Astrocyte of the hippocampus (primary cell): ENCODE measurements around the gene POLR2H.

Experiments used
- DNase-seq: peaks from one replicate; pipeline ENCODE4 v3.0.0; 2011; ENCODE audit warnings: low read depth, low spot score

Gene POLR2H

DNA sequence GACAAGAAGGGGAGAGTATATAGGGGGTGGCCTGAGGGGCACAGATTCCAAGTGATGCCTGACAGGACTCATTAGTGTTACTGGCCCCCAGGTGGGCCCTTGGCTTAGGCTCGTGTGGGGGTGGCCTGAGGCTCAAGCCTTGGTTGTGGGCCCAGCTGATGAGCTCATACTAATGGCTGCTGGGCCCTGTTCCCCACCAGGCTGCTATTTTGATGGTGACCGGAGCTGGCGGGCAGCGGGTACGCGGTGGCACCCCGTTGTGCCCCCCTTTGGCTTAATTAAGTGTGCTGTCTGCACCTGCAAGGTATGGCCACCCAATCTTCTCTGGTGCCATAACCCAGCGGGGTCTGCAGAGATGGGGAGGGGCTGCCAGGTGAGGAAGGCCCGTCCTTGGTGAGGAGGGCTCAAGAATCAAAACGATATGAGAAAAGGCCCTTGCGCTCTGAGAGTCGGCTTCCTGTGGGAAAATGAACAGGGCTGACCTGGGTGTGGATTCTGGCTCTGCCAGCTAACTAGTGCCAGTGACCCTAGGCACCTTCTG lies 25.7 kb downstream of the POLR2H start:
- DNase-seq = no peak

DNA sequence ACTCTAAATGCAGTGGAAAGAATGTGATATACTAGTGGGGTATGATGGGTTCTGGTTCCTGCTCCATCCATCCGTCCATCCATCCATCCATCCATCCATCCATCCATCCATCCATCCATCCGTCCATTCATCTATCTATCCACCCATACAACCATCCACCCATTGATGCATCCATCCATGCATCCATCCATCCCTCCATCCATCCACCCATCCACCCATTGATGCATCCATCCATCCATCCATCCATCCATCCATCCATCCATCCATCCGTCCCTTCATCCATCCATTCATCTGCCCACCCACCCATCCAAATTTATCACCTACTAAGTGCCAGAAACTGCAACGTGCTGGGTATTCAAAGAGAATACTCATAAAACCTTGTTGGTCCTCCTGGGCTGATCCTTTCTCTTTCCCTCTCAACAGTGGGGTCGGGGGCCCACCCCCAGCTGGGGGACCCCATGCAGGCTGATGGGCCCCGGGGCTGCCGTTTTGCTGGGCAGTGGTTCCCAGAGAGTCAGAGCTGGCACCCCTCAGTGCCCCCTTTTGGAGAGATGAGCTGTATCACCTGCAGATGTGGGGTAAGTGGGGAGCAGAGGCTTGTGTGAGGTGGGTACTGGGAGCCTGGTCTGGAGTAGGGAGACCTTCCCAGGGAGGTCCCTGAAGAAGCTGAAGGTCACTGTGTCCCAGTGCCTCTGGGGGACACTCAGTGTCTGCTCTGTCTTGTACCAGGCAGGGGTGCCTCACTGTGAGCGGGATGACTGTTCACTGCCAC lies 26.8 kb downstream of the POLR2H start:
- DNase-seq = no peak

DNA sequence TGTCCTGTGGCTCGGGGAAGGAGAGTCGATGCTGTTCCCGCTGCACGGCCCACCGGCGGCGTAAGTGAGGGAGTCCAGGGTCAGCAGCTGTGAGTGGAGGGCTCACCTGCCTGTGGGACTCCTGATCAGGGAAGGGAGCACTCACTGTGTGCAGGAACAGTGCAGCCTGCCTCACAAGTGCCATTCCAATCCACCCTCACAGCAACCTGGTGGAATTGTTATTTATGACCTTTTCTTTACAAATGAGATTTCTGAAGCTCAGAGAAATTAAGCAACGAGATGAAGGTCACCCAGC lies 27.4 kb downstream of the POLR2H start:
- no peak for DNase-seq

DNA sequence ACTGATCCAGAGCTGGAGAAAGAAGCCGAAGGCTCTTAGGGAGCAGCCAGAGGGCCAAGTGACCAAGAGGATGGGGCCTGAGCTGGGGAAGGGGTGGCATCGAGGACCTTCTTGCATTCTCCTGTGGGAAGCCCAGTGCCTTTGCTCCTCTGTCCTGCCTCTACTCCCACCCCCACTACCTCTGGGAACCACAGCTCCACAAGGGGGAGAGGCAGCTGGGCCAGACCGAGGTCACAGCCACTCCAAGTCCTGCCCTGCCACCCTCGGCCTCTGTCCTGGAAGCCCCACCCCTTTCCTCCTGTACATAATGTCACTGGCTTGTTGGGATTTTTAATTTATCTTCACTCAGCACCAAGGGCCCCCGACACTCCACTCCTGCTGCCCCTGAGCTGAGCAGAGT lies 27.9 kb downstream of the POLR2H start:
- DNase-seq = no peak

DNA sequence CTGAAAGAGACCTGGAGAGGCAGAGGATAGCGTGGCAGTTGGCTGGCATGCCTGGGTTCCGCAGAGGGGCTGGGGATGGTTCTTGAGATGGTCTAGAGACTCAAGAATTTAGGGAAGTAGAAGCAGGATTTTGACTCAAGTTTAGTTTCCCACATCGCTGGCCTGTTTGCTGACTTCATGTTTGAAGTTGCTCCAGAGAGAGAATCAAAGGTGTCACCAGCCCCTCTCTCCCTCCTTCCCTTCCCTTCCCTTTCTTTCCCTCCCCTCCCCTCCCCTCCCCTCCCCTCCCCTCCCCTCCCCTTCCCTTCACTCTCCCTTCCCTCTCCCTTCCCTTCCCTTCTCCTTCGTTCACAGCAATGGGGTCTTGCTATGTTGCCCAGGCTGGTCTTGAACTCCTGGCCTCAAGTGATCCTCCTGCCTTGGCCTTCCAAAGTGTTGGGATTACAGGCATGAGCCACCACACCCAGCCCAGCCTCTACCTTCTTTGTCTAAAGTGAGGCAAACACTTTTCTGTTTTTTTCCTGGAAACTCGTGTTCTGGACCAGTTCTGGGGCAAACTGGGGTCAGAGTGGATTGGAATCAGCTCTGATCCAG lies 28.5 kb downstream of the POLR2H start:
- DNase-seq = no peak

DNA sequence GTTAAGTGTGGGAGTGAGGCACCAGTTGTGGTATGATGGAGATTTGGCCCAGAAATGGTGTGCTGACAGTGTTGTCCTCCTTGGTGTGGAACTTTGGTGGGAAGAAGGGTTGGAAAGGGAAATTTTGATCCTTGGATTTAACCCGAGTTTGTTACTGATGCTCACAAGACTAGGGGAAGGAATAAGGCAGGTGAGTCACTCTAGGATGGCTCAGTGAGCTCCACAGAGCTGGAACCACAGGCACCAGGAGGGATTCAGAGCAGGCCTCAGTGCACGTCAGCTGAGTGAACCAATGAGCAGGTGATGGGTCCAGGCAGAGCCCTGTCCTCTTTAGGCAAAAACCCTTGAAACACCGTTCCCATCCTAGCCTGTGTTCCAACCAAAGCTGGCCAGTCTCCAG lies 29.8 kb downstream of the POLR2H start:
- no peak for DNase-seq

DNA sequence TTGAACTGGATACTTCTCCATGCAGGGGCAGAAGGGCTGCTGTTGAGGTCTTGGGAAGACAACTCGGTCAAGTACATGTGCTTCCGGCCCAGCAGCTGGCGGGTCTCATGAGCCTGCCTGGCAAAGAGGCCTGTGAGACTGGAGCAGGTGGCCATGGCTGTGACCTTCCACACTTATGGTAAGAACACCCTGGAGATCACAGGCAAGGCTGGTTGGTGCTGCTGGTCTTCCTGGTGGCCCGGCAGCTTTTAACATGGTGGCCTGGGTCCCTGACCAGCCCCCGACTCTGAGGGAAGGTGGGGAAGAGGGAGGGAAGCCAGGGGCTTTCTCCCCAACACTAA lies 33.8 kb downstream of the POLR2H start:
- no peak for DNase-seq

DNA sequence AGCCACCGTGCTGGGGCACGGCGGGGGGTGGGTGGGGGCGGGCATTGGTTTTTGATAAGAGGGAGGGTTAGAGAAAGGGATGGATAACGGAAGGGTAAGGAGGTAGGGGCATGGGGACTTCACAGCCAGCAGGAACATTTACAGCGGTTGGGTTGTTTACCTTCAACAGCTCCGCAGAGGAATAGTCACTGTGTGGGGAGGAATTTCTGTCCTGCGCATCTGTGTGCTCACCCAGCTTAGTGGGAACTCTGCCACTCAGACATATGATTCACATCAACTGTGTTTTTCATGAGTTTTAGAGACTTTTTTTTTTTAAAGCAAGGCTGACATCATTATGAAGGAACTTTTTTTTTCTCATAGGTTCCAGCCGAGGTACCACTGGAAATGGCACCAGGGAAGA lies 37.9 kb downstream of the POLR2H start:
- DNase-seq = peak; percentile 92

DNA sequence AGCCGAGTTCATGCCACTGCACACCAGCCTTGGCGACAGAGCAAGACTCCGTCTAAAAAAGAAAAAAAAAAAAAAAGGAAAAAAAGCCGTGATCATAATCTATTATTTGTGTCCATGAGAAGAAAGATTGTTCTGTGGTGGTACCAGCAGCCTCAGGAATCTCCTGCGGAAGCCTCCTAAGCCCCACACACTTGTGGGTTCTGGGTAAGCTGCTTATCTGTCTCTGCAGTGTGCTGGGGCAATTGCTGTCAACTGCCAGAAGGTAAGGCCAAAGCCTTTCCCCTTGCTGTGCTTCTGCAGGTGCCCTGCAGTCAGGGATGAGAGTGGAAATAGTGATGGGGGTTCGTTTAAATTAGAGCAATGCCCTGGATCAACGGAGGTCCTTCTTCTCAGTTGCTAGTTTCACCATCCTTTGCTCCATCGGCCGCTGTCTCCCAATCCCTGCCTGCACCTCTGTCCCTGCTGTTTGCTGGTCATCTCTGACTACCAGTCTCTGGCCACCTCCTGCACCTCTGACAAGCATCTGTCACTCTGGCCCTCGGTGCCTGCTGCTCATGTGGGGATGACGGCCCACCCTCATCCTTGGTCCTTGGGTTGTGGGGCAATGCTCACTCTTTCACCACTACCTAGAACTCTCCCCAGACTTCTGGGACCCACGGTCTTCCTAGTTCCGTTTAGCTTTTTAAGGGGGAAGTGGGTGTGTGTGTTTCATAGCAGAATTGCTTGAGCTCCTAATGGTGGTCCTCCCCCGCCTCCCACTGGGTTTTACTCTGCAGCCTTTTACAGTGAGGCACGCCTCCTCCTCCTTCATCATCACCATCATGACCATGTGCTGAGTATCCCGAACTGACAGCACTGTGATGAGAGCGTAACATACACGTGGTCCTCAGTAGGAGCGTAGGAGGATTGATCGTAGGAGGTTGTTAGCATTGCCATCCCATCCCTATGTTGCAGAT lies 43.8 kb downstream of the POLR2H start:
- no peak for DNase-seq

DNA sequence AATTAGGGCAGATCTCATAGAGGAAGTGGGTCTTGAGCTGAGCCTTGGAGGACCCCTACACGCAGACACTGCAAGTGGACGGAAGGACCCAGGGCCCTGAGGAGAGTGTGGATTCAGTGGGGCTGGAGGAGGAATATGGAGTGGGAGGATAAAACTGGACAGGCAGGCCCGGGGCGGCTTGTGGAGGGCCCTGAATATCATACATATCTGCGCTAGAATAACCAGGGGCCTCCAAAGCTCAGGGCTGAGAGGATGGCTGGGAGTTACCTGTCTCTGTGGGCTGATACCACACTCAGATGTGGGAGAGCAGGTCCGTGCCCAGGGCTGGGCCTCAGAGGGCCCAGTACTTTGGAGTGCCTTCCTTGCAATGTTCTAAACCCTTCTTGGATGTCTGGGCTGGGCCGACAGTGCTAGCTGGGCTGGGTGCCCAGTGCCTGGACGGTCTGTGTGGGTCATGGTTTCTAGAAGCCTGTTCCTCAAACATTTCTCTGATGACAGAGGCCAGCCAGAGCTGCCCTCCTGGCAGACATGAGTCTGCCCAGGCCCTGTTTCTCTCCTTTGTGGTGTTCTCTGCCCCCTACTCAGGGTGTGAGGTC lies 47.9 kb downstream of the POLR2H start:
- DNase-seq = no peak

DNA sequence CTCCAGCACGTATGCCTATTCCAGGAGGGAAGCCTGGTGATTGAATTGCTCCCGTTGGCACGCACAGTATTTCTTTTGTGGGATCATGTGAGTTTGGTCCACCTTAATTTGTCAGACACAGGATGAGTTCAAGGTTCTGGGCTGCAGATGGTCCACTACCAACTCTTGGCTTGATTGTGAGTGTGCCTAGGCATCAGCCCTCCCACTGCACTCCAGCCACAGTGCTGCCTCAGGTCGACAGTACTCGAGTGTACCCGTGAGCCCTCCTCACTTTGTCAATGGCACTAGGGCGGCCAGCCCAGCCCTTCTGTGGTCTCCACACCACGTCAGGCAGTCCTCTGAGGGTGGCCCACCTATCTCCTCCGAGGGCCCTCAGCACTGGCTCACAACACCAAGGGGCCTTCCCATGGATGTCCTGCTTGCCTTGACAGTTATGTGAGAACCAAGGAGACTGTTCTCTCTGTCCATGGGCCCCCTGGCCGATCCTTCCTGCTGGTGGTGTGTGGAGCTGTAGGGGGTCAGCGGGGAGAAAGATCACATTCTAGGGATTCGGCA lies 48.5 kb downstream of the POLR2H start:
- DNase-seq = no peak

DNA sequence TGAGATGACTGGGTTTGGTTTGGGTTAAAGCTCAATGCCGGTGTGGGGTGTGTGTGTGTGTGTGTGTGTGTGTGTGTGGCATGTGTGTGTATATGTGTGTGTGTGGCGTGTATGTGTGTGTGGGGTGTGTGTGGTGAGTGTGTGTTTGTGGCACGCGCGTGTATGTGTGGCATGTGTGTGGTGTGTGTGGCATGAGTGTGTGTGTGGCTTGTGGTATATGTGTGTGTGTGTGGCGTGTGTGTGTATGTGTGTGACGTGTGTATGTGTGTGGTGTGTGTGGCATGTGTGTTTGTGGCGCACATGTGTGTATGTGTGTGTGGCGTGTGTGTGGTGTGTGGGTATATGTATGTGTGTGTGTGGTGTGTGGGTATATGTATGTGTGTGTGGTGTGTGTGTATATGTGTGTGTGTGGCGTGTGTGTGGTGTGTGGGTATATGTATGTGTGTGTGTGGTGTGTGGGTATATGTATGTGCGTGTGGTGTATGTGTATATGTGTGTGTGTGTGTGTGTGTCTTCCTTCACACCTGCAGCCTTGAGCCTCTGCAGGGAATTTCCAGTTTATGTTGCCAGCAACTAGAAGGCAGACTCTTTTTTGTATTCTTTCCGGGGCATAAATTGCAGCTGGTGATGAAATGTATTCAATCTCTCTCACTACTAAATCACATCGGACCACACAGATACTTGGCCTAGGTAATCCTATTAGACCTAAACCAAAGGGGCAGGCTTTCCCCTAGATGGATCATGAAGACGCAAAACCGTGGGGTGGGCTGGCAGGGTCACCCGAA lies 53.1 kb downstream of the POLR2H start:
- DNase-seq = no peak

DNA sequence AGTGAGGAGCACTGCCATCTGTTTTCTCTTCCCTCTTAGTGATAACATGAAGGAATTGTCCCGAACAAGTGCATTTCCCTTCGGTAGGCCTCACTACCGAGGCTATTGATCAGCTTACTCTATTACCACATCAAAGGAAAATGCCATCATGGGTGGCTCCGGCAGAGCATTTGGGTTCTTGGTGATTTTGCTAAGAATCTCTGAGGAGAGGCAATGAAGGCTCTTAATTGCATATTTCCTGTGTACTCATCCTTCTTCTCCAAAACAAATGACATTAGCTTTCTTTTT lies 53.6 kb downstream of the POLR2H start:
- no peak for DNase-seq

DNA sequence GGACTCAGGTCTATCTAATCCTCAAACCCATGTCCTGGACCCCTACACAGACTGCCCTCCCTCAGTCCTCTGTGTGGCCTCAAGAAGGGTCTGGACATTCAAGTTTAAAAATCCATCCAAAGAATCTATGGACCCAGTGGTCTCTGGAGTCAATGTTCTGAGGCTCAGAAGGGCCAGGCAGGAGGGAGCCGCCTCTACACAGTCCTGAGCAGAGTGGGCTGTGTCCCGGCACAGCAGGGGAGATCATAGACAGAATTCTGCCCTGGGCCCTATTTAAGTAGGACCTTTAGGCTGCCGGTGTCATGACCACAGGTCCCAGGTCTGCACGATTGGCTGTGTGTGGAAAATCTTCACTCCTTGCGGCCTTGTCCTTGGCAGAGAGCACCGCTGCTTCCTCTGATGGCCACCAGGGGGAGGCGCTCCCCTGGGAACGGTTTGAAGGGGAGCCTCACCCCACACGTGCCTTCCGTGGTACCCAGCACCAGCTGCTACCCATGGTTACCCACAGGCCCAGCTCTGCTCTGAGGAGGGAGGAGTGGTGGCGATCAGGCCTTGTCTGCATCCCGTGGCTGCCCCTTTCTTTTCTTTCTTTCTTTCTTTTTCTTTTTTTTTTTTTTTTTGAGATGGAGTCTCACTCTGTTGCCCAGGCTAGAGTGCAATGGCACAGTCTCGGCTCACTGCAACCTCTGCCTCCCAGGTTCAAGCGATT lies 56.3 kb downstream of the POLR2H start:
- DNase-seq = peak; percentile 84
